Body of pancreas (tissue), 4 donors: Measurements from ENCODE around the gene SPSB1.

ENCODE experiments used
- POLR2A ChIP-seq, 3 donors: fragments of 450-650 bp; IDR thresholded peaks; one replicate each; pipeline ENCODE4 v1.6.1; 2016; ENCODE audit warnings: antibody characterized with exemption in 3 of 3, mild to moderate bottlenecking in 2 of 3
- TF ChIP-seq, protein P1 (sequence below), 7 experiments: fragments of 450-650 bp in 4 of 7; fragments of 200-600 bp in 3 of 7; sonication (generic) in 3 of 7; IDR thresholded peaks; one replicate each; pipeline ENCODE4 v1.5.1; 2016 to 2019; ENCODE audit warnings: antibody characterized with exemption in 7 of 7

DNA sequence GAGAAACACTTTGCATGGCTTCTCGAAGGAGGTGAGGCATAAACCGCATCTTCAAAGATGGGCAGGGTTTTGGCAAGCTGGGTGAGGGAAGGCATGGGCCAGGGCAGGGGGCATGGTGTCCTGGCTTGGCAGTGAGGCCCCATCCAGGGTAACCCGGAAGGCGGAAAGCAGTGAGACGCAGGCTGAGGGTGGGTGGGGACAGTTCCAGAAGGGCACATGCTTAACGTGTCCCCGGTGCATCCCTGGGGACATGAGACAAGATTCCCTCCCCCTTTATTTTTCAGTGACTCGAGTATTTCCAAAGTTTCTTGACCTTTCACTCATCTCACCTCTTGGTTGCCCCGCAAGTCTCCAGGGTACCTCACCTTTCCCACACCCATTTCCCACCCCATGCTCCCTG, 123.8 kb downstream of the SPSB1 start:
- TF ChIP-seq, protein P1, sequence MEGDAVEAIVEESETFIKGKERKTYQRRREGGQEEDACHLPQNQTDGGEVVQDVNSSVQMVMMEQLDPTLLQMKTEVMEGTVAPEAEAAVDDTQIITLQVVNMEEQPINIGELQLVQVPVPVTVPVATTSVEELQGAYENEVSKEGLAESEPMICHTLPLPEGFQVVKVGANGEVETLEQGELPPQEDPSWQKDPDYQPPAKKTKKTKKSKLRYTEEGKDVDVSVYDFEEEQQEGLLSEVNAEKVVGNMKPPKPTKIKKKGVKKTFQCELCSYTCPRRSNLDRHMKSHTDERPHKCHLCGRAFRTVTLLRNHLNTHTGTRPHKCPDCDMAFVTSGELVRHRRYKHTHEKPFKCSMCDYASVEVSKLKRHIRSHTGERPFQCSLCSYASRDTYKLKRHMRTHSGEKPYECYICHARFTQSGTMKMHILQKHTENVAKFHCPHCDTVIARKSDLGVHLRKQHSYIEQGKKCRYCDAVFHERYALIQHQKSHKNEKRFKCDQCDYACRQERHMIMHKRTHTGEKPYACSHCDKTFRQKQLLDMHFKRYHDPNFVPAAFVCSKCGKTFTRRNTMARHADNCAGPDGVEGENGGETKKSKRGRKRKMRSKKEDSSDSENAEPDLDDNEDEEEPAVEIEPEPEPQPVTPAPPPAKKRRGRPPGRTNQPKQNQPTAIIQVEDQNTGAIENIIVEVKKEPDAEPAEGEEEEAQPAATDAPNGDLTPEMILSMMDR (IDR thresholded peaks at IDR 0.05) = no peak
- TF ChIP-seq POLR2A (IDR thresholded peaks at IDR 0.05) = no peak
